ENCODE results near the gene KIAA1217. TPM values are rescaled to one million over a fixed set of nuclear protein-coding genes. Genes with fewer than 3 reads are reported as not detected.

Gene KIAA1217
- total RNA-seq, 1 experiment from 2014 or later: 7.8 TPM

- Histone ChIP-seq H3K9ac (ENCODE audit: low read length) (no peak overlapping the region), H3K27me3 (ENCODE audit: insufficient read depth, low read length) (peaks cover 57% of the 10 kb centered on the region), H3K79me2 (ENCODE audit: insufficient read depth, low read length) (no peaks in the 10 kb centered on the region), H3K9me2 (ENCODE audit: insufficient read depth) (no peaks in the 10 kb centered on the region; the same call in 1 of the 2 replicates), H3K36me3 (ENCODE audit: control insufficient read depth in 1 of 2, insufficient read depth in 2 of 2, low read length in 2 of 2) (no peaks in the 10 kb centered on the region), H2AFZ (ENCODE audit: low read depth, low read length, poor library complexity, severe bottlenecking) (no peak overlapping the region), H3K27ac (ENCODE audit: low read depth, low read length) (no peak overlapping the region), H4K20me1 (ENCODE audit: insufficient read depth) (no peaks in the 10 kb centered on the region), H3K4me2 (ENCODE audit: low read length) (no peak overlapping the region), H3K4me1 (ENCODE audit: control insufficient read depth in 1 of 2, insufficient read depth in 2 of 2, low read length in 2 of 2) (0 out of 4 replicates have a peak, but pooled peaks cover 0 to 5% of the 10 kb centered on the region in 2 experiments), H3K9me3 (ENCODE audit: control insufficient read depth in 1 of 2, insufficient read depth in 1 of 2, low read depth in 1 of 2, low read length in 2 of 2) (no peaks in the 10 kb centered on the region), H3K4me3 (replicated peaks in 1 of 2; ENCODE audit: low read depth in 1 of 2, low read length in 2 of 2) (no peak overlapping the region)
- RAD21 ChIA-PET (ENCODE audit: low non-redundant PET in 1 of 2, low total read pairs in 2 of 2, uncharacterized antibody in 2 of 2, unreplicated experiment in 2 of 2): no interaction called here
- intact Hi-C loops (cut with micrococcal nuclease): no loop called here
- POLR2A ChIA-PET: no interaction called here
- CTCF ChIA-PET: no interaction called here
- no TSS peak for BruUV-seq (replicated peaks)
- ATAC-seq (no peak), DNase-seq (ENCODE audit: low read depth, low spot score) (no peak)
- TF ChIP-seq ZNF274 (IDR thresholded peaks at IDR 0.05; ENCODE audit: low read depth, low read length) (no peak), CTCF (IDR thresholded peaks at IDR 0.05 in 2 of 3, conservative IDR thresholded peaks at IDR 0.05 in 1 of 3; ENCODE audit: borderline replicate concordance in 1 of 3, insufficient read depth in 1 of 3, low read depth in 2 of 3, low read length in 2 of 3) (no peak), EZH2 (IDR thresholded peaks at IDR 0.05) (no peak), EZH2phosphoT487 (IDR thresholded peaks at IDR 0.05; ENCODE audit: borderline replicate concordance) (no peak), TCF7L2 (IDR thresholded peaks at IDR 0.05; ENCODE audit: borderline replicate concordance, extremely low read depth, insufficient read depth, insufficient read length) (no peak), SRF (IDR thresholded peaks at IDR 0.05; ENCODE audit: low read depth) (no peak), ZFX (IDR thresholded peaks at IDR 0.05) (no peak), REST (IDR thresholded peaks at IDR 0.05; ENCODE audit: low read depth) (no peak), YY1 (IDR thresholded peaks at IDR 0.05; ENCODE audit: extremely low read depth, insufficient replicate concordance, low read depth, low read length) (no peak), SP1 (IDR thresholded peaks at IDR 0.05; ENCODE audit: low read depth) (no peak), RAD21 (IDR thresholded peaks at IDR 0.05; ENCODE audit: low read depth) (no peak), ELF1 (IDR thresholded peaks at IDR 0.05; ENCODE audit: borderline replicate concordance, low read depth) (no peak), JUND (IDR thresholded peaks at IDR 0.05) (no peak), SIN3A (IDR thresholded peaks at IDR 0.05; ENCODE audit: low read depth) (no peak), FOSL1 (IDR thresholded peaks at IDR 0.05; ENCODE audit: low read depth) (no peak), CBX3 (IDR thresholded peaks at IDR 0.05; ENCODE audit: low read depth) (no peak), ATF3 (IDR thresholded peaks at IDR 0.05) (no peak)
- TF ChIP-seq, protein P1, sequence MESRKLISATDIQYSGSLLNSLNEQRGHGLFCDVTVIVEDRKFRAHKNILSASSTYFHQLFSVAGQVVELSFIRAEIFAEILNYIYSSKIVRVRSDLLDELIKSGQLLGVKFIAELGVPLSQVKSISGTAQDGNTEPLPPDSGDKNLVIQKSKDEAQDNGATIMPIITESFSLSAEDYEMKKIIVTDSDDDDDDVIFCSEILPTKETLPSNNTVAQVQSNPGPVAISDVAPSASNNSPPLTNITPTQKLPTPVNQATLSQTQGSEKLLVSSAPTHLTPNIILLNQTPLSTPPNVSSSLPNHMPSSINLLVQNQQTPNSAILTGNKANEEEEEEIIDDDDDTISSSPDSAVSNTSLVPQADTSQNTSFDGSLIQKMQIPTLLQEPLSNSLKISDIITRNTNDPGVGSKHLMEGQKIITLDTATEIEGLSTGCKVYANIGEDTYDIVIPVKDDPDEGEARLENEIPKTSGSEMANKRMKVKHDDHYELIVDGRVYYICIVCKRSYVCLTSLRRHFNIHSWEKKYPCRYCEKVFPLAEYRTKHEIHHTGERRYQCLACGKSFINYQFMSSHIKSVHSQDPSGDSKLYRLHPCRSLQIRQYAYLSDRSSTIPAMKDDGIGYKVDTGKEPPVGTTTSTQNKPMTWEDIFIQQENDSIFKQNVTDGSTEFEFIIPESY (IDR thresholded peaks at IDR 0.05; ENCODE audit: extremely low read depth, insufficient replicate concordance, low read length): no peak
These were observed 245.0 kb downstream of the KIAA1217 start for GRCh38 chr10:24453973-24454372.
